ENCODE measurements around the gene ZNF219.

The ZNF219 gene

GRCh38 chr14:21061347-21061668 lies 37.1 kb downstream of the ZNF219 start:
- no peak overlapping the region for H3K4me3 Mint-ChIP-seq
- no peaks in the 10 kb centered on the region for H3K4me1 Mint-ChIP-seq (ENCODE audit: low read depth in 2 of 2)
- H3K27ac Mint-ChIP-seq: no peak overlapping the region
- DNase-seq (no peak), ATAC-seq (replicated peaks) (no peak)
- no peaks in the 10 kb centered on the region for H3K36me3 Mint-ChIP-seq (ENCODE audit: insufficient read depth)
- peaks cover 59 to 70% of the 10 kb centered on the region in 2 donors for H3K27me3 Mint-ChIP-seq
- no peaks in the 10 kb centered on the region for H3K9me3 Mint-ChIP-seq

- H3K4me3 Mint-ChIP-seq: no peak overlapping the region
- no peaks in the 10 kb centered on the region for H3K9me3 Mint-ChIP-seq
- no peak for DNase-seq
- no peak overlapping the region for H3K27ac Mint-ChIP-seq
- no peaks in the 10 kb centered on the region for H3K4me1 Mint-ChIP-seq (ENCODE audit: low read depth in 2 of 2)
- ATAC-seq (replicated peaks): no peak
- H3K27me3 Mint-ChIP-seq: peaks cover 54 to 65% of the 10 kb centered on the region in 2 donors
- no peaks in the 10 kb centered on the region for H3K36me3 Mint-ChIP-seq (ENCODE audit: insufficient read depth)
Measured at GRCh38 chr14:21060614-21061346, 37.7 kb downstream of the ZNF219 start.

GRCh38 chr14:21059842-21060613 lies 38.4 kb downstream of the ZNF219 start:
- Mint-ChIP-seq H3K4me3 (no peak overlapping the region), H3K27ac (no peak overlapping the region), H3K27me3 (peaks cover 46 to 57% of the 10 kb centered on the region in 2 donors), H3K36me3 (ENCODE audit: insufficient read depth) (no peaks in the 10 kb centered on the region), H3K9me3 (no peaks in the 10 kb centered on the region), H3K4me1 (ENCODE audit: low read depth in 2 of 2) (no peaks in the 10 kb centered on the region)
- no peak for DNase-seq
- ATAC-seq (replicated peaks): no peak

- peaks cover 43 to 54% of the 10 kb centered on the region in 2 donors for H3K27me3 Mint-ChIP-seq
- DNase-seq (no peak), ATAC-seq (replicated peaks) (no peak)
- no peak overlapping the region for H3K27ac Mint-ChIP-seq
- no peaks in the 10 kb centered on the region for H3K4me1 Mint-ChIP-seq (ENCODE audit: low read depth in 2 of 2)
- H3K4me3 Mint-ChIP-seq: no peak overlapping the region
- no peaks in the 10 kb centered on the region for H3K36me3 Mint-ChIP-seq (ENCODE audit: insufficient read depth)
- H3K9me3 Mint-ChIP-seq: no peaks in the 10 kb centered on the region
Measured at GRCh38 chr14:21058903-21059302, 39.6 kb downstream of the ZNF219 start.

GRCh38 chr14:21057803-21058675 lies 40.4 kb downstream of the ZNF219 start, which contains the start of gene RNASE8:
TSS of gene RNASE8 (plus strand) at chr14:21057822. CDS start at chr14:21057893, 71 bp downstream.
- ATAC-seq (replicated peaks) (no peak), DNase-seq (no peak)
- Mint-ChIP-seq H3K4me3 (no peak within 1 kb of the TSS), H3K27ac (no peak within 1 kb of the TSS), H3K27me3 (peaks cover 36 to 47% of the 10 kb centered on the region in 2 donors), H3K9me3 (no peaks in the 10 kb centered on the region), H3K36me3 (ENCODE audit: insufficient read depth) (no peaks in the 10 kb centered on the region), H3K4me1 (ENCODE audit: low read depth in 2 of 2) (no peaks in the 10 kb centered on the region)

GRCh38 chr14:21056520-21057163 lies 41.8 kb downstream of the ZNF219 start:
- H3K4me3 Mint-ChIP-seq: no peak overlapping the region
- H3K9me3 Mint-ChIP-seq: no peaks in the 10 kb centered on the region
- H3K27me3 Mint-ChIP-seq: peaks cover 33 to 48% of the 10 kb centered on the region in 2 donors
- H3K4me1 Mint-ChIP-seq (ENCODE audit: low read depth in 2 of 2): no peaks in the 10 kb centered on the region
- ATAC-seq (replicated peaks) (no peak), DNase-seq (no peak)
- H3K27ac Mint-ChIP-seq: no peak overlapping the region
- H3K36me3 Mint-ChIP-seq (ENCODE audit: insufficient read depth): no peaks in the 10 kb centered on the region

DNA sequence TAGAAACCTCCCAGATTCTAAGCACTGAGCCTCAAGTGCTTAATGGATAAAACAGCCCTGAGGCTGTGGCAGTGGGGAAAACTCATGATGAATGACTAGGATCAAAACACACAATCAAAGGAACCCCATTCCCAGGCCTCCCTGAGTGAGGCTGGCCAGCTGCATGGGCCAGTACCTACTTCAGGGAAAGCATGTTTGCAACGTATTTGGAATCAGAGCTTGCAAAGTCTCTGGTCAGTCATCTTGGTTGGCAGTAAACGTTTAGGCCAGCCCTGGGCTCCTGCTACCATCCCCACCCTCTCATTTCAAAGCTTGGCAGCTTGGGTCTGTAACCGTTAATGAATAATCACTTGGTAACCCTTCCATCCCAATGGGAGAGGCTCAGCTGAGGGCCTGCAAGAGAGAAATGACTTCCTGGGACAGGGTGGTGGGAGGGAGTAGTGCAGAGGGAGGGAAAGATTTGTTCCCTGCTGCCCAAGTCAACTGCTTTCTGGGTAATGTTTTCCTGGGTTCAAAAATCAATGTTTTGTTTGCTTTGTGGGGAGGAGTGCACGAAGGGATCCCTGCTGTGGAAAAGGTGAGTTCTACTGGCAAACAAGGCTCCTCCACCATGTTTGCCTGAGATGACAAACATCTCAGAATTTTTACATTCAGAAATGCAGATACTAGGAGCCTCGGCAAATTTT lies 42.9 kb downstream of the ZNF219 start:
- no peak overlapping the region for H3K27ac Mint-ChIP-seq
- H3K4me1 Mint-ChIP-seq (ENCODE audit: low read depth in 2 of 2): no peaks in the 10 kb centered on the region
- DNase-seq (no peak), ATAC-seq (replicated peaks) (no peak)
- no peak overlapping the region for H3K4me3 Mint-ChIP-seq
- no peaks in the 10 kb centered on the region for H3K36me3 Mint-ChIP-seq (ENCODE audit: insufficient read depth)
- H3K9me3 Mint-ChIP-seq: no peaks in the 10 kb centered on the region
- H3K27me3 Mint-ChIP-seq: peaks cover 30 to 47% of the 10 kb centered on the region in 2 donors

DNA sequence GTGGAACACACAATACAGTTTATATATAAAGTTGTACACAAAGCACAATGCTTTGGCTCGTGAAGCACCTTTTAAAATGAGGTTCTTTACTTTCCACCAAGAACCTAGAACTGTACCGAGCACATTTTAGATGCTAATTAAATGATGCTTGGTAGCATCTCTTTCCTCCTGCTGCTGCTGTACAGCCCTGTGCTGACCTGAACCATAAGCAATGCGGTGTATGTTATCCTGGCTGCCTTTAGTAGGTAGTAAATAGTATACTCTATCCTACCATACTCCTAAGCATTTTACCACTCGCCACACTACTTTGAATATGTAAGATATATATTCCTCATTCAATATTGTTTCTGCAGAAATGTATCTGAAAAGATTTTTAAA lies 43.7 kb downstream of the ZNF219 start:
- no peak overlapping the region for H3K4me3 Mint-ChIP-seq
- ATAC-seq (replicated peaks) (no peak), DNase-seq (no peak)

GRCh38 chr14:21054123-21054767 lies 44.2 kb downstream of the ZNF219 start:
- Mint-ChIP-seq H3K27me3 (peaks cover 21 to 47% of the 10 kb centered on the region in 2 donors), H3K27ac (peak overlapping the region in 1 of 2 donors; percentile 12), H3K36me3 (ENCODE audit: insufficient read depth) (no peaks in the 10 kb centered on the region), H3K4me3 (no peak overlapping the region), H3K4me1 (ENCODE audit: low read depth in 2 of 2) (no peaks in the 10 kb centered on the region), H3K9me3 (no peaks in the 10 kb centered on the region)
- no peak for ATAC-seq (replicated peaks)
- DNase-seq: no peak

More for the DNA sequence above, 43.7 kb downstream of the ZNF219 start:
- peaks cover 22 to 47% of the 10 kb centered on the region in 2 donors for H3K27me3 Mint-ChIP-seq
- no peaks in the 10 kb centered on the region for H3K36me3 Mint-ChIP-seq (ENCODE audit: insufficient read depth)
- no peak overlapping the region for H3K27ac Mint-ChIP-seq
- H3K9me3 Mint-ChIP-seq: no peaks in the 10 kb centered on the region
- no peaks in the 10 kb centered on the region for H3K4me1 Mint-ChIP-seq (ENCODE audit: low read depth in 2 of 2)

- no peaks in the 10 kb centered on the region for H3K36me3 Mint-ChIP-seq (ENCODE audit: insufficient read depth)
- no peak for DNase-seq
- no peak overlapping the region for H3K4me3 Mint-ChIP-seq
- peaks cover 23 to 49% of the 10 kb centered on the region in 2 donors for H3K27me3 Mint-ChIP-seq
- H3K27ac Mint-ChIP-seq: peak overlapping the region in 1 of 2 donors; percentile 12
- H3K9me3 Mint-ChIP-seq: no peaks in the 10 kb centered on the region
- no peaks in the 10 kb centered on the region for H3K4me1 Mint-ChIP-seq (ENCODE audit: low read depth in 2 of 2)
- ATAC-seq (replicated peaks): no peak
Measured at GRCh38 chr14:21053184-21054122, 45.0 kb downstream of the ZNF219 start.

- Mint-ChIP-seq H3K27me3 (peaks cover 24 to 45% of the 10 kb centered on the region in 2 donors), H3K4me3 (no peak overlapping the region), H3K27ac (no peak overlapping the region), H3K4me1 (ENCODE audit: low read depth in 2 of 2) (no peaks in the 10 kb centered on the region), H3K9me3 (no peaks in the 10 kb centered on the region), H3K36me3 (ENCODE audit: insufficient read depth) (no peaks in the 10 kb centered on the region)
- no peak for DNase-seq
- ATAC-seq (replicated peaks): no peak
Measured at GRCh38 chr14:21050597-21050996, 47.9 kb downstream of the ZNF219 start.
